Measurements from ENCODE around the gene SLC22A23.
"Not testable (repeated sequence)": the region's sequence is repeated elsewhere in the genome, so short reads cannot be mapped to it uniquely, and the experiment has no call there.

Gene SLC22A23

DNA sequence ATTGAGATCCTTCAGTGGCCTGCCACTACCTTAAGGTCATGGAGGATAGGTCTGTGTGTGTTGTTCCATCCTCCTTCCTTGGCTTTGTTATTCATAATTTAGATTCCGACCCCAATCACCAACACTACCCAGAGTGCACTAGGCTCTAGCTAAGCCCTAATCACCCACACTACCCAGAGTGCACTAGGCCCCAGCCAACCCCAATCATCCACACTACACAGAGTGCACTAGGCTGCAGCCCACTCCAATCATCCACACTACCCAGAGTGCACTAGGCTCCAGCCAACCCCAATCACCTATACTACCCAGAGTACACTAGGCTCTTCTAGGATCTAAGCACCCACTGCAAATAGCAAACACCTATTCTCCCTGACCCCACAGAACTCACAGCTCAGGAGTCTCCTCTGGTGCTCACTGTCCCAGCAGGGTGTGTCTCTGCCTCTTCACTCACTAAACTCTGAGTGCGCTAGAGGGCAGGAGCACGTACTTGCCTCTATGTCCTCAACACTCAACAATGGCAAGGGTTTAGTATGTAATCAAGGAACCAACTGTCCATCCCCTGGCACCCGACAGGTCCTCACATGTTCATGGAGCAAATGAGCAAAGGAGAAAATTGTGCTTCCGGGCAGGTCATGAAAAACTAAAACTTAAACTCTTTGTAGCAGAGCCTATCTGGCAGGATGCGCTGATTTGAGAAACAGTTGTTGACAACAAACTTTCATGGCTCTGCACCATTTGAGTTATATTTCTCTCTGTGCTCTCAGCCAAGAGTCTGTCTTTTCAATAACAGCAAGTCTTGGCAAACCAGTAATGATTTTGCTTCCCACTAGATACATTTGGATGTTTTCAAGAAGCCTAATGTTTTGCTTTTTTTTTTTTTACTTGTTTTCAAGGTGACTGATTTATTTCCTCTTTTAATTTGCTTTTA, 54.3 kb downstream of the SLC22A23 start:
- DNase-seq = no peak

DNA sequence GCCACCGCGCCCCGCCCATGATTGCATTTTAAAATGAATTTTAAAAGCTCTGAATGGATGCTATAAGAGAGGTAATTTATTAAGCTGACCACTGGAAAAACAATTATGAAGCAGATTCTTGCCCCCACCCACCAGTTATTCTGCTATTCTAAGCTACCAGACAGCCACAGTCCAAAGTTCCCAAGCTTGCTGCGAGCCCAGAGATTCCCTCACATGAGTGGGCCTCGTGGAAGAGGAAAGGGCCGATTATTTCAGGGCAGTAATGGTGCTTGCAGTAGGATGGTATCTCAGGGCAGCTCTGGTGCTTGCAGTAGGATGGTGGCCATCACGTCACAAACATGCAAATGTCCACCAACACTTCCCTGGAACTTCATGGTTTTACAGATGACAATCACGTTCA, 56.7 kb downstream of the SLC22A23 start:
- DNase-seq = no peak

DNA sequence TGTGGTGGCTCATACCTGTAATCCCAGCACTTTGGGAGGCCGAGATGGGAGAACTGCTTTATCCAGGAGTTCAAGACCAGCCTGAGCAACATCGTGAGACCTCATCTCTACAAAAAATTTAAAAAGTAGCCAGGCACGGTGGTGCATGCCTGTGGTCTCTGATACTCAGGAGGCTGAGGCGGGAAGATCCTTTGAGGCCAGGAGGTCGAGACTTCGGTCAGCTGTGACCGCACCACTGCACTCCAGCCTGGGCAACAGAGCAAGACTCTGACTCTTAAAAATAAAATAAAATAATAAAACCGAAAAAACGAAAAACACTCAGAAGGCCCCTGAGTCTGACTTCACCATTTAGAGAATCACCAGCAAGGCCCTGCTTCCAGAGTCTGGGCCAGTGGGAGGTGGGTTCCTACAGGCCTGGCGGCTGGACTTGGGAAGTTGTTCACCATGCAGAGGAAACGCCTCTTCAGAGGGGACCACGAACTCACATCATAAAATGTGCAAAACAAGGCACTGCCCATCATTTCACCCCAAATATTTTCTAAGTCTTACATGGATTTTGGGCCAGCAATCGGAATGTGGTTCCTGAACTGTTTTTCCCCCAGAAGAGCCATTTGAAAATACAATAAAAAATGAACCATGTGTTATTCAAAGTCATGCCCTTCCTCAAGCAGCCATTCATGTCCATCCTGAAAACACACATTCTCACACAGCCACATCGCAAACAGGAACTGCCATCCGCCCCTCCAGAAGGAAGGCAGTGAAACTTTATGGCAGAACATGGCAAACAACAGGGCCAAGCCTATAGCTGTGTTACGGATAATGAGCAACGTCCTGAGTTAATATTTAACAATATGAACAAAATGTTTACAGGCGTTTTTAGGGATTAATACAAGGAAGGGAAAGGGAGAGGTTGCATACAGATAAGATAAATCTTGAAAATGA, 57.8 kb downstream of the SLC22A23 start:
- DNase-seq = no peak

DNA sequence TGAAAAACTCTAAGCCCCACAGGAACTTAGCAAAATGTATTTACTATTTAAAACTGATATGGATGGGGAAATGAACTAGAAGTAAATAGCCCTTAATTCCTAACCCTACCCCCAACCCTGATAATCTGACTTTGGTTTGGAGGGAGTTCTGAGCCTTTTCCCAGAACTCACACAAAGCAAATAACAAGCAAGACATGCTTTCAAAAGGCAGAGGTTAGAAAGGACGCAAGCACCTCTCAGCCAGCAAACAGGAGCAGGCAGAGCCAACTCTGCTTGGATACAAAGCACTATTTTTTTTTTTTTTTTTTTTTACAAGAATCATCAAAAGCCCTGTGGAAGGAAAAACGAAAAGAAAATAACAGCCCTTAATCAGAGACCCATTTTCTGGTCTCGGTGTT, 58.7 kb downstream of the SLC22A23 start:
- no peak for DNase-seq

DNA sequence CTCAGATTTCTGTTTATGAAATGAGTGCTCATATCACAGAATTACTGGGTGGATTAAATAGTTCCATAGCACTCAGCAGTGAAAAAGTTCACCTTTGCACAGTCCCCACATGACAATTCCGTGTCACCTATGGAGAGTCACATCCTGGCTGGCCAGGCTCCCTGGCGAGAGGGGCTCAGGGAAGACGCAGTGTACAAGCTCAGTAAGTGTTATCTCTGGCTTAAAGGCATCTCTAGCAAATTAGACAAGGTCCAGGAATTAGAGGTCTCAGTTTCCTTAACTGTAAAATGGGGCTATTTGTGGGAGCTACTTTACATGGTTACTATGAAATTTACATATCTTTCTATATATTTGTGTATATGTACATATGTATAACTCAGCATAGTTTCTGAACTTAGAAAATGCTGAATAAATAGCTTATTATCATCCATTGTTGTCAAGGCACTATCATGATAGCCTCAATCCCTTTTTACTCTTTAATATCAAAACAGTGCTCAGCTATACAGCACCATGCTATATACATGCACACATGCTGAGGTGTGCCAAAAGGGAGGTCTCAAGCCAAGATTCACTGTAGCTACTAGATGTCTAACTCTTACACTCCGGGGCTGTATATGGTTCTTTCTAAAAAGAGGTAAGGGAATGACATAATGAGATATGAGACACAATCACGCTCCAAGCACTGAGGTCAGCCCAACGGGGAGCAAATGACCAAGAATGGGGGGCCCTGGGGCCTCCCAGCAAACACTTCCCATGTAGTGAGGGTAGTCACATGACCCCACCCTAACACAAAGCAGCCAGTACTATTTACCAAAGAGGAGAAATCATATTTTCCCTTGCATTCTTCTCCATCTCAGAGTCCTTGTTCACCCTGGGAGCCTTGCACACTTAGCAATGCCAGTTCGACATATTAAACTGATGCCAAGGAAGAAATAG, 59.4 kb downstream of the SLC22A23 start:
- no peak for DNase-seq

DNA sequence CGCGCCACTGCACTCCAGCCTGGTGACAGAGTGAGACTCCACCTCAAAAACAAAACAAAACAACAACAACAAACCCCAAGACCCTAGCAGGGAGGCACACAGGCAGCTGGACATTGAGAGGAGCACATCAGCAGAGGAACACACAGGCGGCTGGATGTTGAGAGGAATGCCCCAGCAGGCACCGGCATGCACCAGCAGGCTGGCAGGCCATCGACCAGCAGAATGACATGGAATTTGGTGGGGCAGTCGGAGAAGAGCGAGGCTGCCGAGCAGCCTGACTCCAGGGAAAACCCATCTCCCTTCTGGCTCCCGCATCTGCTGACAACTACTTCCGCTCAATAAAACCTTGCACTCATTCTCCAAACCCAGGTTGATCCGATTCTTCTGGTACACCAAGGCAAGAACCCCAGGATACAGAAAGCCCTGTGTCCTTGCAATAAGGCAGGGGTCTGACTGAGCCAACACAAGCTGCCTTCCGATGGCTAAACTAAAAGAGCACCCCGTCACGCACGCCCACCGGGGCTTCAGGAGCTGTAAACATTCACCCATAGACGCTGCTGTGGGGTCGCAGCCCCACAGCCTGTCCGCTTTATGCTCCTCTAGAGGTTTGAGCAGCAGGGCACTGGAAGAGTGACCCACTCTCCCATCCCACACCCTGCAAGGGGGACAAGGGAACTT, 60.2 kb downstream of the SLC22A23 start:
- DNase-seq = no peak

DNA sequence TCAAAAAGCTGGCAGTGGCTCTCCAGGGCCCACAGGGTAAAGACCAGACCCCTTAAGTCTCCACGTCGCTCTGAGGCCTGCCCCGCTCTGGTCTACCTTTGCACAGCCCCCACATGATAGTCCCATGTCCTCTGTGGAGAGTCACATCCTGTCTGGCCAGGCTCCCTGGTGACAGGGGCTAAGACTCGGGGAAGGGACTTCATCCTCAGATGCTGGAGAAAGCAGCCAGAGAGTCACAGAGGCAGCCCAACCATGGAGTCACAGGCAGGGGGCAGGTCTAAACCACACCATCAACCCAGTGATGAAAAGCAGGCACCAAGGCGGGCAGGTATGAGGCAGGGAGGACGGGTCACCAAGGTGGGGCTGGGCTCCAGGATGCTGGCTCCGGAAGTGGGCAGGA, 62.2 kb downstream of the SLC22A23 start:
- DNase-seq = no peak

DNA sequence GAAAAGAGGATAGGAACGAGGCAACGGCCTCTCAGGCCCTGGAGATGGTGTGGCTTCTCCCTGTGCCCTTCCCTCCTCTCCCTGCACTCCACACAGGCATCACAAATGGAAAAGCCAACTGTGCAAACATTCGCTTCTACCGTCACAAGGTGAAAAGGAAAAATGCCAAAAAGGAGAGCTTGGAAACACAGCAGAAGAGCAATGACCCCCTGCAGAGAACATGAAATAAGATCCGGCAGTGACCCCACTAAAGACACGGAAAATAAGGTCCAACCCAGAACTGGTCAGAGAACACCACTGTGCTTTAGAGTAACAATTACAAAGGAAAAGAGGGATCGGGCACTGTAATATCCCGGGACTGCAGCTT, 63.0 kb downstream of the SLC22A23 start:
- no peak for DNase-seq

DNA sequence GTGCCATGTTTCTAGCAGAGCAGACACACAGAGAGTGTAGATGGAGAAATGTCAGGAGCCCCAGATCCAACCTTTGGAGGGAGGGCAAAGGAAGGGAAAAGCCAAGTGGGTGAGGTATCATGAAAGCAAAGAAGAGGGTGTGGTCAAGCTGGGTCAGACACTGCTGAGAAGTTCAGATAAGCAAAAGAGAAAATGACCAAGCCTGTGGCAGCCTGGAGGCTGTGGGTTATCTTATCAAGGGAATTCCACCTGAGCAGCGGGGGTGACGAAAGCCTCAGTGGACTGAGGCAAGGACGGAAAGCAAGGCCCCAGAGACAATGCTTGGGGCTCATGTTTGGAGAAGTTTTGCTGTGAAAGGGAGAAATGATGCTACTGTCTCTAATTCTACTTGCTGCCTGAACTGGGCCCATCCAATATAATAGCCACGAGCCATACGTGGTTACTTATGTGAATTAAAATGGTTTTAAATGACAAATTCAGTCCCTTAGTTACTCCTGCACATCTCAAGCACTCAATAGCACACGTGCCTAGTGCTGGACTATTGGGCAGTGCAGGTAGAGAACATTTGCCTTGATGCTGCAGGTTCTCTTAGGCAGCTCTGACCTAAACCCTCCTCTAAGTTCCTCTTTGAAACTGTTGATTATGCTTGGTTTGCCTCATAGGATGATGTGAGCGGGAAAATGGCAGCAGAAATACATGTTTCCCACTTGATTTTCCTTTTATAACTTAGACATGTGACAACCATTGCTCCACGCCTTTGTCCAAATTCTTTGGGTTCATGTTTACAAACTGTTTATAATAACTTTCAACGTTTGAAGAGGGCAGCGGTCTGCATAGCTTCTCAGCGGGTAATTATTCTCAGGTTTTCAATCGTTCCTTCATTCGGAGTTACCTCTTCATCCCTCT, 63.7 kb downstream of the SLC22A23 start:
- DNase-seq = no peak

DNA sequence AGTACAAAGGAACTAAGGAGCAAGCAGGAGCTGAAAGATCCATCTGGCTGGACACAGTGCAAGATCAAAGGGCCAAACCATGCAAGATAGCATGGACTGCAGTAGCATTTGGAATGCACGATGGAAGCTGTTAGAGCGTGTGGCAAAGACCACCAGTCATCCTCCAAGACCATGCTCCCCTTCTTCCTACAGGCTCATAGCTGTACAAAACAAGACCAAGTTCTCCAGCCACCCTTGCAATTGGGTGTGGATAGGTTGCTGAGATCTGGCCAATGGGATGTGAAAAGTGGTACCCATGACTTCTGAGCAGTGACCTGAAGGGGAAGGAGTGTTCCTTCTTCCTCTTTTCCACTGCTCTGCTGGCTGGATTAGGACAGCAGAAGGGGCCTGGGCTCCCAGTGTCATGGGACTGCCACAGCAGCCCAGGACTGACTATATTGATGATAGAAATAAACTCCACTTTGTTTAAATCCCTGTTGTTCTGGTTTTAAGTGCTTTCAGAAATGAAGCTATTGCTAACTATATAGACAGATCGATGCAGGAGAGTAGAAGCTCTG, 64.9 kb downstream of the SLC22A23 start:
- DNase-seq = no peak

DNA sequence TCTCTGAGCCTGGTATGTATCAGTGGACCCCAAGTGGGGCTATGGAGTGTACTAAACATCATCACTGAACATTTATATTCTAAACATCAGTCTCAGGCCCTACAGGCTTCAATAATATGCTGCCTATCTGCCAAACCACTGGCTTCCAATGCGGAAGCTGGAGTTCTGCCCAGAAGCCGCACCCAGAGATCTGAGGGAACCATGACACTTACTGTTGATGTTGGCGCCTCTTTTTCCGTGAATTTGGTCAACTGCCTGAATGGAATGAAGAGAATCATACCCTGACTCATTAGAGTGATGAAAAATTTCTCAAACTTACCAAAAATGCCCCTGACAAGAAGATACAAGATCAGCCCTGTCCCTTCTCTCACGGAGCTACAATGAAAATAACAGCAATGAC, 66.2 kb downstream of the SLC22A23 start:
- no peak for DNase-seq

DNA sequence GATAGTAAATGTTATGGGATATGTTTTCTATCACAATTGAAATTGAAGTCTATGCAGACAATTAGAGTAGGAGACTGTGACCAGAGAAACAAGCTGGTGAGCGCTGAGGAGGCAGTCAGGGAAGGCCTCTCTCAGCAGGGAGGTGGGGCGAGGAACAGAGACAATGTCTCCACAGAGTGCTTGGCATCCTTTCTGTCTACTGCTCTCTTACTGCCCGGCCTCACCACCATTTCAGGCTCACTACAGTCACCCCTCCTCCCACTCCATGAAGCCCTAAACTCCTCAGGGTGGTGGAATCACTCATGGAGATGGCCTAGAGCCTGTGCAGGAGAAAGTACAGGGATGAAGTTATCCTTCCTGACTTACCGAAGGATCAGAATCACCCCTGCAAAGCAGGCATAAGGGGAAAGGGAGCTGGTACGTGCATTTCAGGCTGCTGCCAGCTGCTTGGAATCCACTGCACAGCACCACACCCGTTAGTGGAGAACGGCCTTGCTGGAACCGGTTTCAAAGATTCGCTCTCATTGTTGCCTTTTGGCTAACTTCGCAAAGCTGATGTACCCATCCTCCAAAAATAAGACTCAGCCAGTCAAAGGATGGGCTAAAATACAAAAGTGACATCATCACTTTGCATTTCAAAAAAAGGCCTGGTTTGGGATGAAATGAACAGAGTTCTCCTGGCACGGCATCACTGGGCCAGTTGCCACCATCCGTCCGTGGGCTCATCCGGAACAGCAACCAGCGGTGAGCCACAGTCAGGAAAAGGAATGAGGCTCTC, 67.3 kb downstream of the SLC22A23 start:
- DNase-seq = no peak

DNA sequence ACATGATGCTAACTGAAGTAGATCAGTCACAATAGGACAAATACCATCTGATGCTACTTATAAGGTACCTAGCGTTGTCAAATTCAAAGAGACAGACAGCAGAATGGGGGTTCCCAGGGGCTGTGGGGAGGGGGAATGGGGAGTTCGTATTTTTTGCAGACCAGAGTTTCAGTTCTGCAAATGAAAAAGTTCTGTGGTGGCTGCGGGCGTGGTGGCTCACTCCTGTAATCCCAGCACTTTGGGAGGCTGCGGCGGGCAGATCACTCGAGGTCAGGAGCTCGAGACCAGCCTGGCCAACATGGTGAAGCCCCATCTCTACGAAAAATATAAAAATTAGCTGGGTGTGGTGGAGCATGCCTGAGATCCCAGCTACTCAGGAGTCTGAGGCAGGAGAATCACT, 68.1 kb downstream of the SLC22A23 start:
- no peak for DNase-seq

DNA sequence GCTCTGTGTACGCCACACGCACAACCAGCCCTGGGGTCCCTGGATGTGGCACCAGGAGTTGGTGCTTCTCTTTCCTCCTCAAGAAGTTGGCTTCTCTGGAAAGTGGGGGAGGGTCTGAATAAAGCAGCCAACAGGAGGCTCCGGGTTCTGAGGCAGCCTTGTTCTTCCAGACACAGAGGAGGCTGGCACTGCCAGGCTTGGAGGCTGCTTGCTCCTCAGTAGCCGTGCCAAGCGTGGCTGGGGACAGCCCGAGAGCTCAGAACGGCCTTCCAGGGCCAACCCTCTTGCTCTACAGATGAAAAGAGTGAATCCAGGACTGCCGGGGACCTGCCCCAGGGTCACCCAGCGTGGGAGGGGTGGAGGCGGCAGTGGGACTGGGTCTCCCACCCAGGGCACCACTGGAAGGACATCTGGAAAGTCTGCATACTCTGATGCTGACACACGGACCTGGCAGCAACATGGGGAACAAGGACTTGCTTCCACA, 70.4 kb downstream of the SLC22A23 start:
- no peak for DNase-seq

DNA sequence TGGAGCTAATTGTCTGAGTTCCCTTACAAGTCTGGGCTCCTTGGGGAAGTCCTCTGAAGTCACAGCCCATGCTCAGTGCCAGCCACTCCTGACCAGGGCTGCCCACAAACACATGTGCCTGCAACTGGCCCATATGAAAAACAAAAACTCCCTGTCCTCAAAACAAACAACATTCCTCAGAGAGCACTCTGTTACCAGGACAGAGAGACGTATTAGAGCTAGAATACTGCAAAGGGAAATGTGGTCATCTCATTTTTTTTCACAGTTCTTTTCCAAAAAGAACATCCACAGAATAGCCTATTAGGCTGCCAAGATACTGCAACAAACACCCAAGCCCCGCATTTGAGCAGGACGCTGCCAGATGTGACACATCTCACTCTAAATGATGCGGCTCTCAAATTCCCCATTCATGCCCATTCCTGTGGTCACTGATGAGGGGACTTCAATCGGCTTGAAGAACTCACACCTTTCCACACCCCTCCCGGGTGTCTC, 71.1 kb downstream of the SLC22A23 start:
- no peak for DNase-seq

DNA sequence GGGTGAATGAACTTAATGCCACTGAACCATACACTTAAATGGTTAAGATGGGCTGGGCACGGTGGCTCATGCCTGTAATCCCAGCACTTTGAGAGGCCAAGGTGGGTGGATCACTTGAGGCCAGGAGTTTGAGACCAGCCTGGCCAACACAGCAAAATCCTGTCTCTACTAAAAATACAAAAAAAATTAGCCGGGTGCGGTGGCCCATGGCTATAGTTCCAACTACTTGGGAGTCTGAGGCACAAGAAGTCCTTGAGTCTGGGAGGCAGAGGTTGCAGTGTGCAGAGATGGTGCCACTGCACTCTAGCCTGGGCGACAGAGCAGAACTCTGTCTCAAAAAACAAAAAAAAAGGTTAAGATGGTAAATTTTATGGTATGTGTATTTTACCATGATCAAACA, 71.7 kb downstream of the SLC22A23 start:
- not testable (repeated sequence) for DNase-seq

DNA sequence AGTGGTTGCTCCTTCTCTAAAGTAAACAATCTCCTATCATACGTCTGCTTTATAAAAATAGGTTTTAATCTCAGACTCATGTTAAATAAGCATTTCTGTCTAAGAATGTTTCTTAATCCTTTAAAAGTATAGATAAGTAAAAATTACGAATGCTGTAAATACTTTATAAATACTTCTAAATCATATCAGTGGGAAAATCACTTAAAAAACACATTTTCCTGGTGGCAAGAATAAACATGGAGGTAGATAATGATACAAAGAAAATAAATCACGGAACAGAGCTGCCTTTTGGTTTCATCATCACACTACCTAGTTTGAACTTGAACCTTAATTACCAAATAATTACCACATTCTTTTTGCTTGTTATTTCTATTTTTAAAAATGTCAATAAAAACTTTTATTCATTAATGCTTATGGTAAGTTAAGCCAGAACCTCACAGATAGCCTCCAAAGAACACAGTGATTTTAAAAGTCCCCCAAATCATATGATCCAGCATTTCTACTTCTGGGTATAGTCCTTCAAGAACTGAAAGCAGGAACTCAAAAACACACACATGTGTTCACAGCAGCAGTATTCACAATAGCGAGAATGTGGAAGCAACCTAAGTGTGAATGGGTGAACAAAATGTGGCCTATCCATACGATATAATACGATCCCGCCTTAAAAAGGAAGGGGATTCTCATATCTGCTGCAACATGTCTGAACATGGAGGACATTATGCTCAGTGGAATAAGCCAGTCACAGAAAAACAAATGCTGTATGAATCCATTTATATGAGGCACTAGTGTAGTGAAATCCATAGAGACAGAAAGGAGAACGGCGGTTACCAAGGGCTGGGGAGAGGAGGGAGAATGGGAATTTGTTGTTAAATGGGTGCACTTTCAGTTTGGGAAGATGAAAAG, 72.4 kb downstream of the SLC22A23 start:
- no peak for DNase-seq

DNA sequence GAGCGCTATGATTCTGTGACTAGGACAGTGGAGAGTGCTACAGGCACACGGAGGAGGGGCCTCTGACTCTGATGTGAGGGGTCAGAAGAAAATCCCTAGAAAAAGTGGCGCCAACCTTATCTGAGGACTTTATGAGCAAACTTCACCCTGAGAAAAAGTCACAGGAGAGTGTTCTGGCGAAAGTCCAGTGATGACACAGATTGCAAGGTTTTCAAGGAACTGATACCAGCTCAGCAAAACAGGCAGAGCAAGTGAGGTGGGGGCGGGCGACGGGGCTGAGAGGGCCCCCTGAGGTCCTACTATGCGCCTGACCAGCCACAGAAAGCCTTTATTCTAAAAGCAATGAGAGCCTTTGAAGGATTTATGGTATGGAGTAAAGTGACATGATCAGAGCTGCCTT, 73.3 kb downstream of the SLC22A23 start:
- DNase-seq = no peak

All from activated CD4-positive, alpha-beta T cell treated with anti-CD3 and anti-CD28 coated beads, Interleukin-2, amount 50 U/mL, for 48 hours (primary cell).